ENCODE data around the gene CD209.

DNA sequence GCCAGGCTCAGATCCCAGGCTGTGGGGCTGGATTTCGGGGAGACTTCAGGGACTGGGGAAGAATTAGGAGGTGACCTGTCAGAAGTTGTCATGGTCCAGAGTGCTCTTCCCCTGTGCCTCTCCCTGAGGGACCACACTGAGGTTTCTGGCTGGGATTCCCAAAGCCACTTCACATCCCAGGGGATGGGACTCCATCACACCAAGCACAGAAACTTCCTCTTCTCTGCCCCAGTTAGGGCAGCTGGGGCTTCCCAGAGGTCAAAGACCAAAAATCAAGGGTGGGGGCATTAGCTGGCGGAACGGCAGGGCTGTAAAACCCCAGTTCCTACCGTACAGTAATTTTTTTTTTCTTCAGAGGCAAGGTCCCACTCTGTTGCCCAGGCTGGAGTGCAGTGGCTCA lies 52.8 kb downstream of the CD209 start:
- TF ChIP-seq EZH2 (IDR thresholded peaks at IDR 0.05; ENCODE audit: borderline replicate concordance, low read depth, low read length, severe bottlenecking): no peak
- TF ChIP-seq, protein P1, sequence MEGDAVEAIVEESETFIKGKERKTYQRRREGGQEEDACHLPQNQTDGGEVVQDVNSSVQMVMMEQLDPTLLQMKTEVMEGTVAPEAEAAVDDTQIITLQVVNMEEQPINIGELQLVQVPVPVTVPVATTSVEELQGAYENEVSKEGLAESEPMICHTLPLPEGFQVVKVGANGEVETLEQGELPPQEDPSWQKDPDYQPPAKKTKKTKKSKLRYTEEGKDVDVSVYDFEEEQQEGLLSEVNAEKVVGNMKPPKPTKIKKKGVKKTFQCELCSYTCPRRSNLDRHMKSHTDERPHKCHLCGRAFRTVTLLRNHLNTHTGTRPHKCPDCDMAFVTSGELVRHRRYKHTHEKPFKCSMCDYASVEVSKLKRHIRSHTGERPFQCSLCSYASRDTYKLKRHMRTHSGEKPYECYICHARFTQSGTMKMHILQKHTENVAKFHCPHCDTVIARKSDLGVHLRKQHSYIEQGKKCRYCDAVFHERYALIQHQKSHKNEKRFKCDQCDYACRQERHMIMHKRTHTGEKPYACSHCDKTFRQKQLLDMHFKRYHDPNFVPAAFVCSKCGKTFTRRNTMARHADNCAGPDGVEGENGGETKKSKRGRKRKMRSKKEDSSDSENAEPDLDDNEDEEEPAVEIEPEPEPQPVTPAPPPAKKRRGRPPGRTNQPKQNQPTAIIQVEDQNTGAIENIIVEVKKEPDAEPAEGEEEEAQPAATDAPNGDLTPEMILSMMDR (IDR thresholded peaks at IDR 0.05; ENCODE audit: borderline replicate concordance, extremely low read depth, low read length, poor library complexity, severe bottlenecking): no peak
